AG20443 (cell line): ENCODE measurements around the gene CSTPP1.
A peak's percentile ranks its signal among the peaks of the same experiment; 100 is the strongest.
"Not testable (repeated sequence)": the region's sequence is repeated elsewhere in the genome, so short reads cannot be mapped to it uniquely, and the experiment has no call there.

Source experiments
- DNase-seq: peaks from one replicate; pipeline ENCODE4 v3.0.0; 2012; ENCODE audit warnings: low spot score, mixed read lengths

The CSTPP1 gene

DNA sequence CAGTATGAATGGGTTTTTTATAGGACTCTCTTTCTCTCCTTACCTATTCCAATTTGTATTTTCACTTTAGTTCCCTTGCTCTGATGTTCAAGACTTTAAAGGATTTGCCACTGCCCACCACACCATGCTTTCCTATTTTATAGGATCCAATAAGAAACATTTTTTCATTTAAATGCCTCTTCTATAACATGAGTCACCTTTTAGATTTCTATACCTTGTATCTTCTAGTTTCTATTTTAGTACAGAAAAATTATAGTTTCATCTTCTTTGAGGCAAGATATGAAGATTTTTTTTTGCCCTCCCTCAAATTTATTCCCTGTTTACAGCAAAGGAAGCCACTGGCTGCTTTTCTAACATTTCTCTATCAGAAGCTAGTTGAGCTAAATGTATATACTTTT lies 163.4 kb downstream of the CSTPP1 start:
- no peak for DNase-seq

DNA sequence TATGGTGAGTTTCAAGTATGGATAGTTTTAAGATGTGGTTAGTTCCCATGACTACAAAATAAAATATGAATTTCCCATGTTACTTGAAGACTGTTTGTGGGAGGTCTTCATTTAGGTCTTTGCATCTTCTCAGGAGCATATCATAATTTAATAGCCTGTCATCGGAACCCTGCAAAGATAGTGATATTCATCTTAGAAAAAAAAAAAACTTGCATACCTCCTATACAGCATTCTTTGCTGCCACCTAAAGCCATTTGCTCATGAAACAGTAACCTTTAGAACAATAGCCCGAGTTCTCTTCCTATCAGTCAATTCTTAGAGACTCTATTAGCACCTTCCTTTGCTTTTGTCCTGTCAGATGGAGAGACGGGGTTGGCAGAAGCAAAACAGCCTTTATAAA lies 164.8 kb downstream of the CSTPP1 start:
- DNase-seq, result no peak

DNA sequence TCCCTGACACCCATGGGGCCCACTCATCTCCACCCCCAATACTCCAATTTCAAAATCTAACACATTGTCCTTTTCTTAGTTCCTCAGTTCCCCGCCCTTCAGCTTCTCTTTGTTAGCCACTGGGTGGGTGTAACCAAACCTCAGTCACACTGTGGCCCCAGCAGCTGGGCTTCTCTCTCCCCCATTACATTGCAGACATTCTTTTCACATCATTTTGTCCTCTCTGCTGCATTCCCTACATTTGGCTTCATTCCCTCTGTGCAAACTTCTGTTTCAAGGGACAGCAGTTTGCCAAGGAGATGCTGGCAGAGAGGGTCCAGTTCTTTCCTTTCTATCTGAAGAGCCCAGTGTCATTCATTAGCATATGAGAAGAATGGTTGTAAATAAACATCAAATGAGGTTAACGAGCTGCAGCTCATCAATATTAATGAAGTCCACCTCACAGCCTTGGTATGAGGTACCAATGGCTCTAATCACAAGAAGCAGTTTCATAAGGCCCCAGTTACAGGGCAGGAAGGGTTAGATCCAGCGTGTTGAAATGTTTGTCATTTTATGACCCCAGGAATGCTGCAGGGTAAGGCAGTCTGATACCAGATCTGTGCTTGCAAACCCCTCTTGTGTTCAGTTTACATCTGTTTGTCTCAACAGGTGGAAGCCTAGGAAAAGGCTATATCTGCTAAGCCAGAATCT lies 167.8 kb downstream of the CSTPP1 start:
- DNase-seq, result peak; percentile 84

DNA sequence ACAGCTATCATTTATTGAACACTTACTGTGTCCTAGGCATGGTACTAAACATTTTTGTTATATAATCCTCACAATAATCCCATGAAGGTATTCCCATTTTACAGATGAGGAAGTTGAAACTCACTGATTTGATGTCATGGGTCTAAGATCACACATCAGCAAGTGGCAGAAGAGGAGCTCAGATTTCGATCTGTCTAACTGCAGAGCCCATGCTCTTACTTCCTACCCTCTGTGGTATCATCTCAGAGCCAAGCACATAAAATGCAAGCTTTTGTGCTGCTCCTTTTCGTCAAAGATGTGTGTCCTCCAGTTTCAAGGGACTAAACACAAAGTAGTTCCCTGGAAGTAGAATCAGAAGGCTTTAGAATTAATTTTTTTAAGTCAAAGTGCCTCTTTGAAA lies 169.0 kb downstream of the CSTPP1 start:
- DNase-seq, result no peak

GRCh38 chr11:47105974-47106373 lies 169.4 kb downstream of the CSTPP1 start:
- DNase-seq, result no peak

GRCh38 chr11:47106798-47107411 lies 170.3 kb downstream of the CSTPP1 start:
- DNase-seq, result no peak

GRCh38 chr11:47107744-47108143 lies 171.2 kb downstream of the CSTPP1 start:
- DNase-seq, result no peak

DNA sequence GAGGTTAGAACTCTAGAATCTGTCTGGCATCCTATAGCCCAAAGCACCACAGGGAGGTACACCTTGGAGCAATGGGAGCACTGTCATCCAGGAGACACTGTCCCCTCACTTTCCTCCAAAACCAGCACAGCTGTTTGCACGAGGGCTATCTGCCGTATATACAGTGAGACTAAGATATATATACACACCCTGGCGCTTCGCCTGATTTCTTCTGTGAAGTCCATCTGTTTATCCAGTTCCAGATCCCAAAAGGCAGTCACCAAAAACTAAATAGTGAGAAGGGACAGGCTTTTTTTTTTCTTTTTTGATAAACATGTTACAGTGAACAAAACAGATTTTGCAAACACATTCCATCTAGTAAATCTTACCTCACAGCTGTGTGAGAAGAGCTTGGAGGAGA lies 171.7 kb downstream of the CSTPP1 start:
- no peak for DNase-seq

DNA sequence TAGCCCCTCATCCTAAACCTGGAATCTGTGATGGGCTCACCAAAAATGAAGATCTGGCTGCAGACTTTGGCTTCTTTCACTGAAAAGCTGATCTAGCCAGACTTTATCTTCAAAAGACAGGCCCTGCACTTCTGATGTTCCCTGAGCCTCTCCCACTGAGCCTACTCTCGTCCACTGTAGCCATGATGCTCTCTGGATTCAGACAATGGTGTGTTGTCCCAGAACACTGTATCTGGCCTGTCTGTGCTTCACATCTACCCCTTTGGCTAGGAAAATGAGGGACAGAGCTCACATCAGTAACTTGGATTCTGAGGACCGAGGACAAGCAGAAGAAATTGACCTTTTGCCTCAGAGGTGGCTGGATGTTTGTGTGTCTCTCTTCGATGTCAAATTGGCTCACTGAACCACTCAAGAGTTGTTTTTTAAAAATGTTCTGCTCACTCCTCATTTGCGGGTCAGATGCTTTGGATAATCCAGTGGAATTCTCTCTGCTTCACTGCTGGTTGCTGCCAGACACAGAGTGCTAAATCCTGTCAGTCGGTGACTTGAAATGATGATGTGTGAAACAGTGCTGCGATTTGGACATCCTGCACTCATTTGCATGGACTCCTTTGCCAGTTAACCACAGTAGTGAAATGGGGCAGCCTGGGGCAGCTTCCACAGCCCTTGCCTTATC lies 172.6 kb downstream of the CSTPP1 start:
- DNase-seq, result peak; percentile 12

- peak; percentile 9 for DNase-seq
These were observed 173.2 kb downstream of the CSTPP1 start for GRCh38 chr11:47109727-47110246.

DNA sequence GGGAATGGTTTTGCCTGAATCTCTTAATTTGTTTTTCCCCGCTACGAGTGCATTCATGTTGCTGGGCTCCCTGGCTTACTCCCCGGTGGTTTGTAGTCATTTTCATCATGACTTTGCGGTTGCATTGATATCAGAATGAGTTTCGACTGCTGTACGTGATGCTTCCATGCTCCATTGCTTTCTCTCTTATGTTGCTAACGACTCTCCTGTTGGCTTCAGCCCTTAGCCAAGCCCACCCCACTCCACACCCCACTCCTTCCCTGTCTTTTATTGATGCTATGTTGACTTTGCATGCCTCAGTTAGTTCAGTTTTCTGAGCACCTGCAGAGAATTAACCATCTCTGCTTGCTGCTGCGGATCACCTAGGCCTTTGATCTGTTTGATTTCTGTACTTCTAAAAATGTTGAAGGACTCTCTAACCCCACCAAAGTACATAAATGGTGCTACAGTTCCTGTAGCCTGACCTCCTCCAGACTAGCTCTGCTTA lies 174.8 kb downstream of the CSTPP1 start:
- no peak for DNase-seq

GRCh38 chr11:47112941-47113340 lies 176.4 kb downstream of the CSTPP1 start:
- not testable (repeated sequence) for DNase-seq

DNA sequence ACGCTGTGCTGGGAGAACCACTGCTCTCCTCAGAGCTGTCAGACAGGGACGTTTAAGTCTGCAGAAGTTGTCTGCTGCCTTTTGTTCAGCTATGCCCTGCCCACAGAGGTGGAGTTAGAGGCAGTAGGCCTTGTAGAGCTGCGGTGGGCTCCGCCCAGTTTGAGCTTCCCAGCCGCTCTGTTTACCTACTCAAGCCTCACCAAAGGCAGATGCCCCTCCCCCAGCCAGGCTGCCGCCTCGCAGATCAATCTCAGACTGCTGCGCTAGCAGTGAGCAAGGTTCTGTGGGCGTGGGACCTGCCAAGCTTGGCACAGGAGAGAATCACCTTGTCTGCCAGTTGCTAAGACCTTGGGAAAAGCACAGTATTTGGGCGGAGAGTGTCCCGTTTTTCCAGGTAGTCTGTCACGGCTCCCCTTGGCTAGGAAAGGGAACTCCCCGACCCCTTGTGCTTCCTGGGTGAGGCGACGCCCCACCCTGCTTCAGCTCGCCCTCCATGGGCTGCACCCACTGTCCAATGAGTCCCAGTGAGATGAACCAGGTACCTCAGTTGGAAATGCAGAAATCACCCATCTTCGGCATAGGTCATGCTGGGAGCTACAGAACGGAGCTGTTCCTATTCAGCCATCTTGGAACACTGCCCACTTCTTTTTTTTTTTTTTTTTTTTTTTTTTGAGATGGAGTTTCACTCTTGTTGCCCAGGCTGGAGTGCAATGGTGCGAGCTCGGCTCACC lies 182.6 kb downstream of the CSTPP1 start:
- not testable (repeated sequence) for DNase-seq

DNA sequence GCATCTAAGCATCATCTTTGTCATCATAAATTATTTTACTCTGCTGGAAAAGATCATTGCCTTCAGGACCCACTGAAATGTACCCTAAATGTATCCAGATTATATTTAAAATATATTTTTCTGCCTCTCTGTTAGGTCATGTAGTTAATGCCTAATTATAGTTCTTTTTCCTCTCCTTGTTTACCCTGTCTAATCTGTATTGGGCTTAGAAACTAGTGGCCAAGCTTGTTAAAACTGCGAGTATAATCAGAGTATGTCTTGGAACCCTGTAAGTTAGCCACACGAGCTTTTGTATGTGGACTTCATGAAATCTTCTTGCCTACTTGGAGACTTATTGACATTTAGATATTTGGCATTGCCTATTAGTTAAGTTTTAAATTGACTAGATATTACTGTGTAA lies 184.5 kb downstream of the CSTPP1 start:
- DNase-seq, result no peak

- no peak for DNase-seq
These were observed 185.2 kb downstream of the CSTPP1 start for GRCh38 chr11:47121731-47122130.

- DNase-seq, result no peak
These were observed 186.5 kb downstream of the CSTPP1 start for GRCh38 chr11:47123094-47123493.

DNA sequence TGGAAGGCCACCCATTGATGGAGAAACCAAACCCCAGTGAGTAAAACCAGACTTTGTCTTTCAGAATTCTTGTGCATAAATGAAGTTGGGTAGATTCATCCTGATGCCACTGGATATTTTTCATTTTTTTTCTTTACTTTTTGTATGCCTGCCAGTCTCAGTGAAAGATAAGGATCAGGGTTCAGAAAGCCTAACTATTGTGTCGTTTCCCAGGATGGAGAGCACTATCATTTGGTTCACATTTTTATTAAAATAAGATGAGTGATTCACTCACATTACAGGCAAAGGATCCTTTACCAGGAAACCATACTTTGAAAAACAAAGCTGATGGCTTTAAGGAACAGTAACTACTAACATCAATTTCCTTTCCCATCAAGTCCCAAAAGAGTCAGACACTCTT lies 188.1 kb downstream of the CSTPP1 start:
- no peak for DNase-seq

GRCh38 chr11:47125083-47125482 lies 188.5 kb downstream of the CSTPP1 start:
- no peak for DNase-seq

GRCh38 chr11:47127213-47127612 lies 190.7 kb downstream of the CSTPP1 start:
- DNase-seq, result no peak

GRCh38 chr11:47130543-47130942 lies 194.0 kb downstream of the CSTPP1 start:
- no peak for DNase-seq

DNA sequence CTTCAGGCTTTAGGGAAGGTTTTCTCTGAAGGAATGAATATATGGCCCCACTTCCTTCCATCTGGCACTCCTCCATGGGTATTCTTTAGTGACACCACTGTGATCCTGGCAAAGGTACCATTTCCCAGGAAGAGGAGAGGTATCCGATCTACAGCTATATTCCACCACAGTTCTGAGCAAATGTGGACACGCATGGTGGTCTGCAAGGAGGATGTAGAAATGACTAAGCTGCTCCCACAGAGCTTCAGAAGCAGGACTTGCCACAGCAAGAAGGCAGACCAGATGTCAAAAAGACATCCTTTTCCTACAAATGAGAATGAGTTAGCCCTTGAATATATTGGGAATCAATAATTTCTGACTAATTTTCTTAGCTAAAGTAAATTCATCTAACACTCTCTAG lies 194.6 kb downstream of the CSTPP1 start:
- DNase-seq, result no peak

- DNase-seq, result no peak
These were observed 195.9 kb downstream of the CSTPP1 start for GRCh38 chr11:47132490-47132889.
